Smooth muscle cell (in vitro differentiated cells): ENCODE measurements around the gene PGGHG. TPM values are rescaled to one million over a fixed set of nuclear protein-coding genes. Genes with fewer than 3 reads are reported as not detected.

Source experiments
- DNase-seq: peaks from one replicate; lab custom pipeline; 2025; ENCODE audit not compliant: unreplicated experiment; lab: John Stamatoyannopoulos, UW
- H2AFZ ChIP-seq: fragments of 200-600 bp; sonication (generic); 2 replicates; pipeline ENCODE4 v1.6.0; 2016; ENCODE audit warnings: antibody characterized with exemption, low read depth, mild to moderate bottlenecking
- H3F3A ChIP-seq: fragments of 200-600 bp; sonication (generic); 2 replicates; pipeline ENCODE4 v1.6.0; 2017; ENCODE audit warnings: antibody characterized with exemption, low read depth
- H3K27ac ChIP-seq: fragments of 200-600 bp; sonication (generic); 2 replicates; pipeline ENCODE4 v1.5.1; 2016; ENCODE audit warnings: low read depth, mild to moderate bottlenecking
- H3K27me3 ChIP-seq: fragments of 200-600 bp; sonication (generic); 2 replicates; pipeline ENCODE4 v1.6.1; 2016; ENCODE audit warnings: low read depth, mild to moderate bottlenecking
- H3K36me3 ChIP-seq: fragments of 200-600 bp; sonication (generic); 2 replicates; pipeline ENCODE4 v1.5.1; 2016; ENCODE audit warnings: low read depth
- H3K4me1 ChIP-seq: fragments of 200-600 bp; sonication (generic); 2 replicates; pipeline ENCODE4 v1.5.1; 2016; ENCODE audit warnings: low read depth
- H3K4me2 ChIP-seq: fragments of 200-600 bp; sonication (generic); 2 replicates; pipeline ENCODE4 v1.6.0; 2016; ENCODE audit warnings: mild to moderate bottlenecking
- H3K4me3 ChIP-seq: fragments of 200-600 bp; sonication (generic); 2 replicates; pipeline ENCODE4 v1.5.1; 2016; ENCODE audit warnings: mild to moderate bottlenecking
- H3K79me2 ChIP-seq: fragments of 200-600 bp; sonication (generic); 2 replicates; pipeline ENCODE4 v1.6.0; 2016; ENCODE audit warnings: low read depth, mild to moderate bottlenecking
- H3K9ac ChIP-seq: fragments of 200-600 bp; sonication (generic); 2 replicates; pipeline ENCODE4 v1.6.0; 2016; ENCODE audit warnings: low read depth
- H3K9me3 ChIP-seq: fragments of 200-600 bp; sonication (generic); replicated peaks from 2 replicates; pipeline ENCODE4 v1.5.1; 2016; ENCODE audit warnings: low read depth
- H4K20me1 ChIP-seq: fragments of 200-600 bp; sonication (generic); 2 replicates; pipeline ENCODE4 v1.6.0; 2016; ENCODE audit warnings: low read depth
- CTCF ChIP-seq: fragments of 200-600 bp; sonication (generic); IDR thresholded peaks from 2 replicates; pipeline ENCODE4 v1.5.1; 2017; ENCODE audit warnings: borderline replicate concordance, mild to moderate bottlenecking, antibody characterized with exemption; ENCODE audit not compliant: insufficient read depth, poor library complexity, severe bottlenecking
- WGBS: methylation state at CpG from one replicate; pipeline ENCODE4 v1.1.7; 2016; ENCODE audit warnings: low lambda C conversion rate; 5-methylcytosine and 5-hydroxymethylcytosine counted together
- polyA plus RNA-seq: library from polyadenylated mRNA; unstranded; fragments of >200 nt; fragmentation: Nextera tagmentation; extraction: Ambion mirVana; gene quantifications from 2 replicates; pipeline ENCODE4 v1.2.1, GENCODE V29; 2016
- total RNA-seq: library from RNA; depleted of rRNA; stranded (reverse); fragments of >200 nt; gene quantifications from 2 replicates; pipeline ENCODE4 v1.2.3, GENCODE V29; 2014

PGGHG gene
- total and polyA plus RNA-seq, 2 experiments from 2014 or later = 8.6 to 16.6 TPM

GRCh38 chr11:257766-258493 is 31.0 kb upstream of the PGGHG start:
- TF ChIP-seq CTCF = no peak
- Histone ChIP-seq H3F3A (no peaks in the 10 kb centered on the region), H3K9me3 (no peaks in the 10 kb centered on the region), H3K27ac (no peak overlapping the region), H3K4me2 (no peak overlapping the region), H4K20me1 (no peaks in the 10 kb centered on the region), H3K4me3 (no peak overlapping the region), H3K9ac (no peak overlapping the region), H3K79me2 (no peaks in the 10 kb centered on the region), H3K27me3 (no peaks in the 10 kb centered on the region), H2AFZ (no peak overlapping the region), H3K36me3 (no peaks in the 10 kb centered on the region), H3K4me1 (no peaks in the 10 kb centered on the region)
- DNase-seq = no peak
- 87% methylated on average over 15 of the region's 15 CpGs for WGBS

GRCh38 chr11:259413-259812 is 29.5 kb upstream of the PGGHG start:
- H3K9me3 ChIP-seq = no peaks in the 10 kb centered on the region
- no peak for DNase-seq

GRCh38 chr11:261624-262023 is 27.3 kb upstream of the PGGHG start:
- Histone ChIP-seq H3F3A (no peaks in the 10 kb centered on the region), H3K4me3 (no peak overlapping the region), H4K20me1 (no peaks in the 10 kb centered on the region), H3K4me1 (no peaks in the 10 kb centered on the region), H3K4me2 (no peak overlapping the region), H3K9ac (no peak overlapping the region), H3K36me3 (no peaks in the 10 kb centered on the region), H3K79me2 (no peaks in the 10 kb centered on the region), H3K27ac (no peak overlapping the region), H3K27me3 (no peaks in the 10 kb centered on the region), H2AFZ (no peak overlapping the region), H3K9me3 (no peaks in the 10 kb centered on the region)
- no peak for DNase-seq
- 92% methylated on average over 4 of the region's 4 CpGs for WGBS
- no peak for TF ChIP-seq CTCF

More at GRCh38 chr11:259413-259812, 29.5 kb upstream of the PGGHG start:
- Histone ChIP-seq H3K27me3 (no peaks in the 10 kb centered on the region), H3F3A (no peaks in the 10 kb centered on the region), H3K4me1 (no peaks in the 10 kb centered on the region), H2AFZ (no peak overlapping the region), H3K79me2 (no peaks in the 10 kb centered on the region), H4K20me1 (no peaks in the 10 kb centered on the region), H3K27ac (no peak overlapping the region), H3K36me3 (no peaks in the 10 kb centered on the region), H3K4me3 (no peak overlapping the region), H3K9ac (no peak overlapping the region), H3K4me2 (no peak overlapping the region)
- no peak for TF ChIP-seq CTCF
- 84% methylated on average over 10 of the region's 10 CpGs for WGBS
